Activated CD4-positive, alpha-beta memory T cell treated with anti-CD3 and anti-CD28 coated beads, Interleukin-2, amount 10 ng/mL, durations not matched to agents 7 days and 5 days (primary cell): ENCODE measurements around the gene CDK19. TPM values are rescaled to one million over a fixed set of nuclear protein-coding genes. Genes with fewer than 3 reads are reported as not detected.

Experiments
- CTCF ChIA-PET: fragments of 350-600 bp; sonication (Branson Sonifier 250); formaldehyde crosslinking; loops from one replicate; lab custom pipeline; 2021; ENCODE audit warnings: antibody characterized with exemption, inconsistent platforms; lab: Charles Lee
- POLR2A ChIA-PET: fragments of 350-600 bp; sonication (Branson Sonifier 250); formaldehyde crosslinking; loops from one replicate; lab custom pipeline; 2021; ENCODE audit warnings: antibody characterized with exemption; lab: Charles Lee
- DNase-seq: peaks from one replicate; pipeline ENCODE4 v3.0.0-alpha.2; 2020
- H3K27ac Mint-ChIP-seq: one replicate; pipeline ENCODE4 v1.8.0; 2021; ENCODE audit warnings: mild to moderate bottlenecking, mixed read lengths
- H3K27me3 Mint-ChIP-seq: one replicate; pipeline ENCODE4 v1.8.0; 2021; ENCODE audit warnings: mixed read lengths
- H3K36me3 Mint-ChIP-seq: one replicate; pipeline ENCODE4 v1.8.0; 2021; ENCODE audit warnings: low read depth, mixed read lengths
- H3K4me1 Mint-ChIP-seq: one replicate; pipeline ENCODE4 v1.8.0; 2021; ENCODE audit warnings: mixed read lengths
- H3K4me3 Mint-ChIP-seq: one replicate; pipeline ENCODE4 v1.8.0; 2021; ENCODE audit warnings: mild to moderate bottlenecking, mixed read lengths
- H3K9me3 Mint-ChIP-seq: one replicate; pipeline ENCODE4 v1.8.0; 2021; ENCODE audit warnings: mixed read lengths
- total RNA-seq, 2 experiments: library from RNA; stranded (reverse); gene quantifications; one replicate each; pipeline ENCODE4 v1.2.3, GENCODE V29; 2021

Gene CDK19
- total RNA-seq, 2 experiments from 2014 or later = 30.8 to 33.2 TPM

- Mint-ChIP-seq H3K4me1 (peaks cover 26% of the 10 kb centered on the region), H3K36me3 (peaks cover 10% of the 10 kb centered on the region), H3K4me3 (no peak overlapping the region), H3K27me3 (no peaks in the 10 kb centered on the region), H3K27ac (no peak overlapping the region), H3K9me3 (no peaks in the 10 kb centered on the region)
- DNase-seq = no peak
- ChIA-PET CTCF (interaction anchor here (1.3 to 2.3 kb wide), 2 partner anchors 9 to 190 kb away, joined by 3 to 6 read pairs; no protein-coding TSS in a partner anchor), POLR2A (interaction anchor here (1.1 to 3.0 kb wide), 2 partner anchors 185 to 188 kb away, joined by 6 to 15 read pairs; partner anchors contain the start of gene AMD1)
Observed at GRCh38 chr6:110688661-110689268, 126.5 kb downstream of the CDK19 start.

- Mint-ChIP-seq H3K36me3 (peaks cover 7% of the 10 kb centered on the region), H3K4me1 (peaks cover 29% of the 10 kb centered on the region), H3K27me3 (no peaks in the 10 kb centered on the region), H3K27ac (peak overlapping the region; percentile 5), H3K9me3 (no peaks in the 10 kb centered on the region), H3K4me3 (no peak overlapping the region)
- ChIA-PET CTCF (interaction anchor here (1.0 to 2.3 kb wide), 3 partner anchors 191 to 263 kb away, joined by 4 to 6 read pairs (median 5); no protein-coding TSS in a partner anchor), POLR2A (interaction anchor here (0.7 to 3.0 kb wide), 6 partner anchors 86 to 271 kb away, joined by 3 to 15 read pairs (median 4); partner anchors contain the start of genes AMD1, CDK19 and GTF3C6)
- DNase-seq = no peak
Observed at GRCh38 chr6:110687326-110687725, 127.9 kb downstream of the CDK19 start.

- CTCF ChIA-PET = interaction anchor here (0.6 to 3.9 kb wide), 21 partner anchors 13 to 340 kb away, joined by 3 to 92 read pairs (median 4); partner anchors contain the start of gene AMD1
- POLR2A ChIA-PET = interaction anchor here (1.4 to 3.3 kb wide), 4 partner anchors 132 to 299 kb away, joined by 3 to 24 read pairs (median 11); partner anchors contain the start of genes AMD1, CDK19 and RPF2
- H3K4me3 Mint-ChIP-seq = no peak overlapping the region
- H3K27me3 Mint-ChIP-seq = no peaks in the 10 kb centered on the region
- peaks cover 6% of the 10 kb centered on the region for H3K36me3 Mint-ChIP-seq
- peaks cover 23% of the 10 kb centered on the region for H3K4me1 Mint-ChIP-seq
- no peak for DNase-seq
- H3K27ac Mint-ChIP-seq = no peak overlapping the region
- H3K9me3 Mint-ChIP-seq = no peaks in the 10 kb centered on the region
Observed at GRCh38 chr6:110683241-110683640, 132.0 kb downstream of the CDK19 start.

- CTCF ChIA-PET = interaction anchor here (0.6 to 3.9 kb wide), 39 partner anchors 9 to 340 kb away, joined by 3 to 92 read pairs (median 4); partner anchors contain the start of genes AMD1, CDK19, GTF3C6 and RPF2
- POLR2A ChIA-PET = interaction anchor here (1.0 to 3.3 kb wide), 10 partner anchors 131 to 300 kb away, joined by 3 to 24 read pairs (median 4); partner anchors contain the start of genes AMD1, CDK19, GTF3C6 and RPF2
- peaks cover 6% of the 10 kb centered on the region for H3K36me3 Mint-ChIP-seq
- peak; percentile 65 for DNase-seq
- H3K27ac Mint-ChIP-seq = peak overlapping the region; percentile 42
- peaks cover 19% of the 10 kb centered on the region for H3K4me1 Mint-ChIP-seq
- H3K9me3 Mint-ChIP-seq = no peaks in the 10 kb centered on the region
- H3K27me3 Mint-ChIP-seq = no peaks in the 10 kb centered on the region
- no peak overlapping the region for H3K4me3 Mint-ChIP-seq
Observed at GRCh38 chr6:110682460-110682853, 132.8 kb downstream of the CDK19 start.

- ChIA-PET POLR2A (interaction anchor here (1.0 to 3.3 kb wide), 10 partner anchors 132 to 300 kb away, joined by 3 to 24 read pairs (median 4); partner anchors contain the start of genes AMD1, CDK19, GTF3C6 and RPF2), CTCF (interaction anchor here (0.6 to 3.9 kb wide), 36 partner anchors 8 to 477 kb away, joined by 3 to 92 read pairs (median 4); partner anchors contain the start of genes AMD1, CDK19, GTF3C6 and RPF2)
- Mint-ChIP-seq H3K4me1 (peaks cover 13% of the 10 kb centered on the region), H3K27me3 (no peaks in the 10 kb centered on the region), H3K27ac (no peak overlapping the region), H3K4me3 (no peak overlapping the region), H3K36me3 (peaks cover 6% of the 10 kb centered on the region), H3K9me3 (no peaks in the 10 kb centered on the region)
- no peak for DNase-seq
Observed at GRCh38 chr6:110681543-110682459, 133.5 kb downstream of the CDK19 start.

- ChIA-PET CTCF (no interaction called here), POLR2A (no interaction called here)
- H3K36me3 Mint-ChIP-seq = peaks cover 12% of the 10 kb centered on the region
- DNase-seq = no peak
- no peaks in the 10 kb centered on the region for H3K4me1 Mint-ChIP-seq
- H3K27me3 Mint-ChIP-seq = no peaks in the 10 kb centered on the region
- H3K4me3 Mint-ChIP-seq = no peak overlapping the region
- H3K27ac Mint-ChIP-seq = no peak overlapping the region
- H3K9me3 Mint-ChIP-seq = no peaks in the 10 kb centered on the region
Observed at GRCh38 chr6:110676396-110676795, 138.9 kb downstream of the CDK19 start.

GRCh38 chr6:110674096-110674495 is 141.2 kb downstream of the CDK19 start:
- Mint-ChIP-seq H3K36me3 (peaks cover 12% of the 10 kb centered on the region), H3K4me1 (no peaks in the 10 kb centered on the region), H3K9me3 (no peaks in the 10 kb centered on the region), H3K4me3 (no peak overlapping the region), H3K27ac (no peak overlapping the region), H3K27me3 (no peaks in the 10 kb centered on the region)
- ChIA-PET CTCF (interaction anchor here (1.0 to 2.2 kb wide), 3 partner anchors 8 to 205 kb away, joined by 3 to 6 read pairs (median 5); no protein-coding TSS in a partner anchor), POLR2A (no interaction called here)
- DNase-seq = no peak

GRCh38 chr6:110672122-110672521 is 143.1 kb downstream of the CDK19 start:
- Mint-ChIP-seq H3K9me3 (no peaks in the 10 kb centered on the region), H3K27me3 (no peaks in the 10 kb centered on the region), H3K36me3 (peaks cover 12% of the 10 kb centered on the region), H3K27ac (no peak overlapping the region), H3K4me3 (no peak overlapping the region), H3K4me1 (no peaks in the 10 kb centered on the region)
- DNase-seq = no peak
- POLR2A ChIA-PET = no interaction called here
- CTCF ChIA-PET = interaction anchor here (1.2 kb wide), 1 partner anchor 10 kb away, joined by 5 read pairs; no protein-coding TSS in a partner anchor

- Mint-ChIP-seq H3K4me1 (no peaks in the 10 kb centered on the region), H3K36me3 (peaks cover 14% of the 10 kb centered on the region), H3K27ac (no peak overlapping the region), H3K4me3 (no peak overlapping the region), H3K27me3 (no peaks in the 10 kb centered on the region), H3K9me3 (no peaks in the 10 kb centered on the region)
- ChIA-PET POLR2A (interaction anchor here (1.1 kb wide), 1 partner anchor 204 kb away, joined by 4 read pairs; no protein-coding TSS in a partner anchor), CTCF (interaction anchor here (1.2 kb wide), 1 partner anchor 10 kb away, joined by 5 read pairs; no protein-coding TSS in a partner anchor)
- no peak for DNase-seq
Observed at GRCh38 chr6:110671447-110671846, 143.8 kb downstream of the CDK19 start.

GRCh38 chr6:110665600-110665999 is 149.7 kb downstream of the CDK19 start:
- ChIA-PET CTCF (interaction anchor here (1.0 kb wide), 1 partner anchor 105 kb away, joined by 3 read pairs; no protein-coding TSS in a partner anchor), POLR2A (no interaction called here)
- no peaks in the 10 kb centered on the region for H3K4me1 Mint-ChIP-seq
- H3K36me3 Mint-ChIP-seq = peaks cover 17% of the 10 kb centered on the region
- H3K27ac Mint-ChIP-seq = no peak overlapping the region
- no peaks in the 10 kb centered on the region for H3K27me3 Mint-ChIP-seq
- no peak overlapping the region for H3K4me3 Mint-ChIP-seq
- no peaks in the 10 kb centered on the region for H3K9me3 Mint-ChIP-seq
- DNase-seq = no peak

- DNase-seq = no peak
- no peaks in the 10 kb centered on the region for H3K27me3 Mint-ChIP-seq
- no peaks in the 10 kb centered on the region for H3K9me3 Mint-ChIP-seq
- peaks cover 19% of the 10 kb centered on the region for H3K36me3 Mint-ChIP-seq
- H3K4me1 Mint-ChIP-seq = no peaks in the 10 kb centered on the region
- H3K4me3 Mint-ChIP-seq = no peak overlapping the region
- POLR2A ChIA-PET = no interaction called here
- H3K27ac Mint-ChIP-seq = no peak overlapping the region
- CTCF ChIA-PET = interaction anchor here (1.0 kb wide), 1 partner anchor 105 kb away, joined by 3 read pairs; no protein-coding TSS in a partner anchor
Observed at GRCh38 chr6:110664933-110665332, 150.3 kb downstream of the CDK19 start.
